NOMO-1 (cell line): ENCODE data around the gene MAPKAPK2.
"Not testable (repeated sequence)": the region's sequence is repeated elsewhere in the genome, so short reads cannot be mapped to it uniquely, and the experiment has no call there.

Experiments
- DNase-seq, 2 experiments: peaks; one replicate each; lab custom pipeline; 2025; ENCODE audit not compliant: unreplicated experiment in 2 of 2; lab: John Stamatoyannopoulos, UW

Gene MAPKAPK2

DNA sequence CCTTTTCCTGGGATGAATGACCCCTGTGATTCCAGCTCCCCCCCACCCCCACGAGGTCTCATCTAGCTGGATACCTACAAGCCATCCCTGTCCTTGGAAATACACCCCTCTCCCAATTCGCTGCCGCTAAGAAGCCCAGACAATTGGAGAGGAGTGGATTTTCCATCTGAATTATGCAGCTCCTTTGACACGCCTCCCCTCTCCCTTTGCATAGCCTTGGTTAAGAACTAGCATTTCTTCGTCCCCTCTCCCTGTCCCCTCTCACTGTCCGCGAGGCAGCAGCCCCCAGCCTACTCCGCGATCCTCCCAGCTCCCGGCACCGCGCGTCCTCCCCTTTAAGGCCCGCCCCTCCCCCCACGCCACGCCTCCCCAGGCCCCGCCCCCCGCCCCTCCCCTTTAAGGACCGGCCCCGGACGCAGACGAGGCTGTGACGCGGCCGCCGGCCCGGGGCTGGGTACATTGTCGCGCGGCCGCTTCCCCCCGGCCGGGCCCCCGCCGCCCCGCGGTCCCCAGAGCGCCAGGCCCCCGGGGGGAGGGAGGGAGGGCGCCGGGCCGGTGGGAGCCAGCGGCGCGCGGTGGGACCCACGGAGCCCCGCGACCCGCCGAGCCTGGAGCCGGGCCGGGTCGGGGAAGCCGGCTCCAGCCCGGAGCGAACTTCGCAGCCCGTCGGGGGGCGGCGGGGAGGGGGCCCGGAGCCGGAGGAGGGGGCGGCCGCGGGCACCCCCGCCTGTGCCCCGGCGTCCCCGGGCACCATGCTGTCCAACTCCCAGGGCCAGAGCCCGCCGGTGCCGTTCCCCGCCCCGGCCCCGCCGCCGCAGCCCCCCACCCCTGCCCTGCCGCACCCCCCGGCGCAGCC, at the start of gene MAPKAPK2:
Gene MAPKAPK2 (plus strand): TSS at position 428 of the 856 bp plus-strand sequence. CDS start 325 bp downstream, at position 753.
- peak; percentile 52 to 66 for DNase-seq

- peak; percentile 83 to 89 for DNase-seq
These were observed 49.4 kb upstream of the MAPKAPK2 start, which contains the start of gene DYRK3 for GRCh38 chr1:206635080-206635977. Gene DYRK3 (plus strand): TSS chr1:206635536. CDS start chr1:206635704, 168 bp downstream.

DNA sequence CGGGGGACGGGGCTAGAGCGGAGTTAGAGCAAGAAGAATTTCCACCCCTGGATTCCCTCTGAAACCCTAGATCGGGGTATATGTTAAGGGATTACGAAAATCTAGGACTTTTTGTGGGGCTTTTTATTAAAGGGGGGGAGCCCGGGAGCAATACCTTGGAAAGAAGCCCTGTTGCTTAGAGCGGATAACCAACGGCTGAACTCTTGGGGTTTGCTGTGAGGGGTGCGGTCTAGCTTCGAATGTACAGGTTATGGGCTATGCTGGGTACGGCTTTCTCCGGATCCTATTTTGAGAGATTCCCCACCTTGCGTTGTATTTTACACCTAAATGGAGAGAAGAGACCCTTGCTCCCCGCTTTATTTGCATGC, 48.7 kb upstream of the MAPKAPK2 start:
- DNase-seq, result no peak

GRCh38 chr1:206636671-206637070, 48.0 kb upstream of the MAPKAPK2 start:
- peak in 1 of 2 experiments; percentile 5 for DNase-seq

DNA sequence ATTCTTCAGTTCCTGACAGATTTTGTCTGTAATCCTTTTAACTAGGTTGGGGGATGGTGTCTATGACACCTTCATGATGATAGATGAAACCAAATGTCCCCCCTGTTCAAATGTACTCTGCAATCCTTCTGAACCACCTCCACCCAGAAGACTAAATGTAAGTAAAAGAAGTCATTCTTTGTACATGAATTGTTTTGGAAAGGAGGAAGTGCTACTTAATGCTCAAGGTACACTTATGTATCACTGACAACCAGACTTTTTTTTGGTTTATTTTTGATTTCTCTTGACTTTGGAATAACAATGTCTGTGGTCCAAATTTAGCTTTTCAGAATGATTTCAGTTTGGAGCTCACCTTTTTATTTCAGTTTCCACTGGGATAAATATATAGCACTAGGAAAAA, 47.1 kb upstream of the MAPKAPK2 start:
- DNase-seq, result peak in 1 of 2 experiments; percentile 58

- not testable (repeated sequence) for DNase-seq
These were observed 42.6 kb upstream of the MAPKAPK2 start for GRCh38 chr1:206642074-206642473.

DNA sequence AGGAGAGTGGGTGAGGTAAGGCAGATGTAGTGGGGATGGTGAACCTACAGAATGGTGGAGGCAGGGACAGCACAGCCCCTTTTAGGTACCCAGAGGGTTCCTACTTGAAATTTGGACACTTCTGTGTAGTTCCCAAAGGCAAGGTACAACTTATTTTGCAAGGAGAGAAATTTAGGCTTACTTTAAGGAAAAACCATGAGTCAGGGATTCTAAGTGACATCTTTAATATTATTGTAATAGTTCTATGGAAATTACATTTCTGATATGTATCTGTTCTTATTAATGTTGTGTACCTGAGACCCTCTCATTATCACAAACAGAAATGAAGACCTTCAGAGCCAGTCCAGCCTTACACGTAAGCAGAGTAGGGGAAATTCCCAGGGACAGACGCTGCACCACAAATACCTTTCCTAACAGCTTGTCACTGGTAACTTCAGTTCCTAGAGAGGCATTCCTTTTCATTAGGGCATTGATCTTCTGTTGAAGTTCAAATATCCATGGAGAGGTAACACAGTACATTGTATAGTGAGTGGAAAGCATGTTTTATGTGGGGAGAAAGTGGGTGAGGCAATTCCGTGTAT, 41.5 kb upstream of the MAPKAPK2 start:
- no peak for DNase-seq

GRCh38 chr1:206646504-206646903, 38.2 kb upstream of the MAPKAPK2 start:
- DNase-seq, result no peak

- DNase-seq, result no peak
These were observed 37.5 kb upstream of the MAPKAPK2 start for GRCh38 chr1:206647224-206647623.

GRCh38 chr1:206649261-206649921, 35.3 kb upstream of the MAPKAPK2 start:
- DNase-seq, result no peak

GRCh38 chr1:206651014-206651413, 33.7 kb upstream of the MAPKAPK2 start:
- DNase-seq, result no peak

DNA sequence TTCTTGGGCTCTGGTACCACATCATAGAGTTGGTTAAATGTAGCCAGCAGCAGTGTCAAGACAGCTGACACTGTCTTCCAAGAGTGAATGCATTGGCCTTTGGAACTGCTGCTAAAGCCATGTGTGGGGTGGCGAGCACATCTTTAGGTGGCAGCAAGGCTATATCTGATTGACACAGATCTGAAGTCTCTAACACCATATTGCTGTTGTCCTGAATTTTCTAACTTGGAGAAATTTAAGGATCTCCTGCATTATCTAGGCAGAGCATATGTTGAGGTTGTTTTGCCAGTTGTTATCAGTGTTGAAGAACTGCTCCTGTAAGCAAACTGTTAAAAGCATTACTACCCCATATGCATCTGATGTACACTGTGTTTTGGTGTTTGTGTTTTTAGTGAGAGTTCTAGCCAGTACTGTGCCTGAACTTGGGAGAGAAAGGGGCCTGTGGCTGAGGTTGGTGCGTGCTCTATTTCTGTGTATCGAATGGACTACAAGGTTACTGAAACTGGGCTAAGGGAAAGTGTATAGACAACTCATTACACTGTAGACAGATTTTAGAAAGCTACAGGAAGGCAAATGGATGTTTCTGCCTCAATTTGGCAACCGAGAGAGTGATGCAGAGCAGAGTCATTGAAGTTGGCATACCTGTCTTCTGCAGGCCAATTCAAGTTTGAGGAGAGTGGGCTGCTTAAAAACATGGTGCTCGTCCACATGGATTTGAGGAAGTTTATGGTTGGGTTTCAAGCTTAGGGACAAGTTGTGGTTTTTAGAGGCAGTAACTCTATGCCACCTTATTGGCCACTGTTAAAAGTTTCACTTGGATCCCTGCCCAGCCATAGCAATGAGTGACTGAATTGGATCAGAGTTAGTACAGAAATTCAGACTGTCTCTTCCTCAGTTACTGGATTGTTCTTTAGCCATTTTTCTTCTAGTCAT, 32.5 kb upstream of the MAPKAPK2 start:
- DNase-seq, result no peak

DNA sequence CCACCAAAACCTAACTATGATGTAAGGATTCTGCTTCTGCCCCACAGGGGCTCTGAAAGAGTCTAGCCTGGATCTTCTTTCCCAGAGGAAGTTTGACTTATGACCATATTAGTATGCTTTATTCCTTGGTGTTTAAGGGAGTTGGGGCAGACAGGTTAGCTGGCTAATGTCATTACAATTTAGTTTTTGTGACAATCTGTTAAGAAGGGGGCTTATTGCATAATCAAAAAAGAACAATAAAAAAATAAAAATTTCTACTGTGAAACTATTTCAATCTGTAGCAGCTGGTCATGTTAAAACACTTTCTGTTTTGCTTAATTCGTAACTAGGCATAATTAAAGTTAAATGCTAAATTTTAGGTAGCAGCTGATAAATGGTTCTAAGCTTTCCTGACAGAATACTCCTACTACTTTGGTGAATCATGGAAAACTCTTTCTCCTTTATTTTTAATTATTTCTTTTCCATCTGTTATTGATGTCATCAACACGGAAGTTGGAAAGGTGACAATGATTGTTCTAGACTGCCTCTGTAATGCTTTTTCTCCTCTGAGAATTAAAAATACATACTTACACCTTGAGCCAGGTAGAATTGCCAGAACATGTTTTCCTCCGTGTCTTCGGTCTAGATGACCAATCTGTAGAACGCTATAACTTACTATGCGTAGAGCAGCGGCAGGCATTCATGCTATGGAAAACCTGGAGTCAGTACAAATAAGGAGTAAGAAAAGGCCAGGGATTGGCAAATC, 30.8 kb upstream of the MAPKAPK2 start:
- no peak for DNase-seq

GRCh38 chr1:206654828-206655227, 29.9 kb upstream of the MAPKAPK2 start:
- no peak for DNase-seq

DNA sequence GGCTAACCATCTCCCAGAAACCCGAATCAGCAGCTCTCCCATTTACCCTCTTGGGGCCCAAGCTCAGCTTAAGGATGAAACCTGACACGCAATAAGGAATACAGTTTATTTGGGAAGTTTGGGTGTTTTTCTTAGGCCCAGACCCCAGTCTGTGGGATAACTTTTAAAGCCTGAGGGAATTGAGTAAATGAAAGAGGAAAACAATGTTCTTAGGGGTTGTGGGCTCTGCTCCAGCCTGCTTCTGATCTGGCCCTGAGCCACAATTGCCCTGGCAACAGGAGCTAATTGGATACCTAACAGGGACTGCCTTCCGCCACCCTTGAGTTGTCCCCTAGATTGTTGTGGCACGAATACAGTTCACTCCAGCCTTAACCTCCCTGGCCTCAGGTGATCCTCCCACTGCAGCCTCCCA, 29.2 kb upstream of the MAPKAPK2 start:
- no peak for DNase-seq

- DNase-seq, result no peak
These were observed 27.8 kb upstream of the MAPKAPK2 start for GRCh38 chr1:206656936-206657335.

DNA sequence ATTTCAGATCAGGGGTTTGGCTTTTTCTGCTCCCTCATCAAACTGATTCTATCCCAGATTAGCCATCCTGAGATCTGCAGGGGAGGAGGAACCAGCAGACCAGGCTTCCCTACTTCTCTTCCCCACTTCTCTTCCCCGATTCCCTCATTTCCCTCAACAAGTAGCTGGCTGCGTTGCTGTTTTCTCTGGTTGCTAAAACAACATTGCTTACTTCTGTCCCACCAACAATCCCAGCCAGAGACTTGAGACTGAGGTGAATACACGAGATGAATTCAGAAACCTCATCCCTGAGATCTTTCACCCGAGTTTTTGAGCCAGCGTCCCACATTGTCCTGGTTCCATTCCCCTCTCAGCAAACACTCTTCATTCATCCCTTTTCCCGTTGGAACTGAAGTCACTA, 27.0 kb upstream of the MAPKAPK2 start:
- no peak for DNase-seq

GRCh38 chr1:206658264-206658980, 26.3 kb upstream of the MAPKAPK2 start:
- peak; percentile 54 to 63 for DNase-seq
